GM21825 (cell line): ENCODE results near the gene VAT1L.
"Not testable (repeated sequence)": the region's sequence is repeated elsewhere in the genome, so short reads cannot be mapped to it uniquely, and the experiment has no call there.

Experiments
- ATAC-seq: cut with Tn5 transposase; IDR thresholded peaks from one replicate; pipeline ENCODE4 v1.9.1; 2021; ENCODE audit warnings: mild to moderate bottlenecking, moderate library complexity; ENCODE audit not compliant: unreplicated experiment

The VAT1L gene

GRCh38 chr16:77947590-77947989, 159.2 kb downstream of the VAT1L start:
- ATAC-seq, result not testable (repeated sequence)

GRCh38 chr16:77948835-77949234, 160.5 kb downstream of the VAT1L start:
- no peak for ATAC-seq

GRCh38 chr16:77949445-77949844, 161.1 kb downstream of the VAT1L start:
- ATAC-seq, result no peak

- no peak for ATAC-seq
Measured at GRCh38 chr16:77951788-77952187, 163.4 kb downstream of the VAT1L start.

GRCh38 chr16:77955127-77955526, 166.8 kb downstream of the VAT1L start:
- no peak for ATAC-seq

GRCh38 chr16:77956231-77956630, 167.9 kb downstream of the VAT1L start:
- no peak for ATAC-seq

GRCh38 chr16:77960766-77961165, 172.4 kb downstream of the VAT1L start:
- no peak for ATAC-seq

- no peak for ATAC-seq
Measured at GRCh38 chr16:77961814-77962213, 173.4 kb downstream of the VAT1L start.

- ATAC-seq, result no peak
Measured at GRCh38 chr16:77962689-77963088, 174.3 kb downstream of the VAT1L start.

- no peak for ATAC-seq
Measured at GRCh38 chr16:77963185-77964044, 175.1 kb downstream of the VAT1L start.

GRCh38 chr16:77965346-77965745, 177.0 kb downstream of the VAT1L start:
- ATAC-seq, result no peak

GRCh38 chr16:77967054-77967904, 178.9 kb downstream of the VAT1L start:
- ATAC-seq, result no peak

GRCh38 chr16:77969861-77970260, 181.5 kb downstream of the VAT1L start:
- no peak for ATAC-seq

GRCh38 chr16:77970371-77970770, 182.0 kb downstream of the VAT1L start:
- ATAC-seq, result no peak

GRCh38 chr16:77971306-77972061, 183.1 kb downstream of the VAT1L start:
- ATAC-seq, result no peak

- ATAC-seq, result no peak
Measured at GRCh38 chr16:77972062-77972392, 183.7 kb downstream of the VAT1L start.

- no peak for ATAC-seq
Measured at GRCh38 chr16:77974883-77975282, 186.5 kb downstream of the VAT1L start.

GRCh38 chr16:77975942-77976341, 187.6 kb downstream of the VAT1L start:
- no peak for ATAC-seq

- no peak for ATAC-seq
Measured at GRCh38 chr16:77977339-77977738, 189.0 kb downstream of the VAT1L start.

- ATAC-seq, result no peak
Measured at GRCh38 chr16:77985111-77985510, 196.7 kb downstream of the VAT1L start.

GRCh38 chr16:77986011-77986740, 197.8 kb downstream of the VAT1L start:
- ATAC-seq, result no peak
